Activated gamma-delta T cell (primary cell): ENCODE data around the gene PCDHGB1.
"Not testable (repeated sequence)": the region's sequence is repeated elsewhere in the genome, so short reads cannot be mapped to it uniquely, and the experiment has no call there.

Experiments
- DNase-seq: peaks from one replicate; lab custom pipeline; 2025; lab: John Stamatoyannopoulos, UW

The PCDHGB1 gene

DNA sequence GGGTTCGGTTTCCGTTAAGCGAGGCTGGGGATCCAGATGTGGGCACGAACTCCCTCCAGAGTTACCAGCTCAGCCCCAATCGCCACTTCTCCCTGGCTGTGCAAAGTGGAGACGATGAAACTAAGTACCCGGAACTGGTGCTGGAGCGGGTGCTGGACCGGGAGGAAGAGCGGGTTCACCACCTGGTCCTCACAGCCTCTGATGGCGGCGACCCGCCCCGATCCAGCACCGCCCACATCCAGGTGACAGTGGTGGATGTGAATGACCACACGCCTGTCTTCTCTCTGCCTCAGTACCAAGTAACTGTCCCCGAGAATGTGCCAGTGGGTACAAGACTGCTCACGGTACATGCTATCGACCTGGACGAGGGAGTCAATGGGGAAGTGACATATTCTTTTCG lies 33.4 kb downstream of the PCDHGB1 start:
- DNase-seq: no peak

DNA sequence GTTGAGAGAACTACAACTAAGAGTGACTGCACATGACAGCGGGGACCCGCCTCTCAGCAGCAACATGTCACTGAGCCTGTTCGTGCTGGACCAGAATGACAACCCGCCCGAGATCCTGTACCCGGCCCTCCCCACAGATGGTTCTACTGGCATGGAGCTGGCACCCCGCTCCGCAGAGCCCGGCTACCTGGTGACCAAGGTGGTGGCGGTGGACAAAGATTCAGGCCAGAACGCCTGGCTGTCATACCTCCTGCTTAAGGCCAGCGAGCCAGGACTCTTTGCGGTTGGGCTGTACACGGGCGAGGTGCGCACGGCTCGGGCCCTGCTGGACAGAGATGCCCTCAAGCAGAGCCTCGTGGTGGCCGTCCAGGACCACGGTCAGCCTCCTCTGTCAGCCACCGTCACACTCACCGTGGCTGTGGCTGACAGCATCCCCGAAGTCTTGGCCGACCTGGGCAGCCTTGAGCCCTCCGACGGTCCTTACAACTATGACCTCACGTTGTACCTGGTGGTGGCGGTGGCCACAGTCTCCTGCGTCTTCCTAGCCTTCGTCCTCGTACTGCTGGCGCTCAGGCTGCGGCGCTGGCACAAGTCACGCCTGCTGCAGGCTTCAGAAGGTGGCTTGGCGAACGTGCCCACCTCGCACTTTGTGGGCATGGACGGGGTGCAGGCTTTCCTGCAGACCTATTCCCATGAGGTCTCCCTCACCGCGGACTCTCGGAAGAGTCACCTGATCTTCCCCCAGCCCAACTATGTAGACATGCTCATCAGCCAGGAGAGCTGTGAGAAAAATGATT lies 34.8 kb downstream of the PCDHGB1 start:
- DNase-seq: no peak

DNA sequence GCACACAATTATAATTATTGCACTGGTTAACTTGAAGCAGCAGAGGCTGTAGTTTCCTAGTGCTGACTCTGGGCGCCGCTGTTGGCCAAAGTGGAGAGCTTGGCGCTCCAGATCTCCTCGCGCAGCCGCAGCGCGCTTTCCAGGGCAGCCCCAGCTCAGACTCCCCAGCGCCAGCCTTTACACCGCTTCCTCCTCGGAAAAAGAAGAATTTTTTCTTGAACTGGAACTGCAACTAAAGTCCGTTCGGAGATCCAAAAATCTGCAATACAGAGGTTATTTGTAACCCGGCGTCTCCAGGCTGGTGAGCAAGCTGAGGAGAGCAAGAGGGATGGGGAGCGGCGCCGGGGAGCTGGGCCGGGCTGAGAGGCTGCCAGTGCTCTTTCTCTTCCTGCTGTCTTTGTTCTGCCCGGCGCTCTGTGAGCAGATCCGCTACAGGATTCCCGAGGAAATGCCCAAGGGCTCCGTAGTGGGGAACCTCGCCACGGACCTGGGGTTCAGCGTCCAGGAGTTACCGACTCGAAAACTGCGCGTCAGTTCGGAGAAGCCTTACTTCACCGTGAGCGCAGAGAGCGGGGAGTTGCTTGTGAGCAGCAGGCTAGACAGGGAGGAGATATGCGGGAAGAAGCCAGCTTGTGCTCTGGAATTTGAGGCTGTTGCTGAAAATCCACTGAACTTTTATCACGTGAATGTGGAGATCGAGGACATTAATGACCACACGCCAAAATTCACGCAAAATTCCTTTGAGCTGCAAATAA lies 37.8 kb downstream of the PCDHGB1 start, which contains the start of gene PCDHGB4:
PCDHGB4 (plus strand) TSS at position 142 of the 755 bp plus-strand sequence; CDS start at position 329, 187 bp downstream.
- not testable (repeated sequence) for DNase-seq

DNA sequence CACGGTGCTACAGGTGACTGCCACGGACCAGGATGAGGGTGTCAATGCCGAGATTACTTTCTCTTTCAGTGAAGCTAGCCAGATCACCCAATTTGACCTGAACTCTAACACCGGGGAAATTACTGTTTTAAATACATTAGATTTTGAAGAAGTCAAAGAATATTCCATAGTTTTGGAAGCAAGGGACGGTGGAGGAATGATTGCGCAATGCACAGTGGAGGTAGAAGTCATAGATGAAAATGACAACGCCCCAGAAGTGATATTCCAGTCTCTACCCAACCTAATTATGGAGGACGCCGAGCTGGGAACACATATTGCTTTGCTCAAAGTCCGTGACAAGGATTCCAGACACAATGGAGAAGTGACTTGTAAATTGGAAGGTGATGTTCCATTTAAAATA lies 38.8 kb downstream of the PCDHGB1 start:
- no peak for DNase-seq

DNA sequence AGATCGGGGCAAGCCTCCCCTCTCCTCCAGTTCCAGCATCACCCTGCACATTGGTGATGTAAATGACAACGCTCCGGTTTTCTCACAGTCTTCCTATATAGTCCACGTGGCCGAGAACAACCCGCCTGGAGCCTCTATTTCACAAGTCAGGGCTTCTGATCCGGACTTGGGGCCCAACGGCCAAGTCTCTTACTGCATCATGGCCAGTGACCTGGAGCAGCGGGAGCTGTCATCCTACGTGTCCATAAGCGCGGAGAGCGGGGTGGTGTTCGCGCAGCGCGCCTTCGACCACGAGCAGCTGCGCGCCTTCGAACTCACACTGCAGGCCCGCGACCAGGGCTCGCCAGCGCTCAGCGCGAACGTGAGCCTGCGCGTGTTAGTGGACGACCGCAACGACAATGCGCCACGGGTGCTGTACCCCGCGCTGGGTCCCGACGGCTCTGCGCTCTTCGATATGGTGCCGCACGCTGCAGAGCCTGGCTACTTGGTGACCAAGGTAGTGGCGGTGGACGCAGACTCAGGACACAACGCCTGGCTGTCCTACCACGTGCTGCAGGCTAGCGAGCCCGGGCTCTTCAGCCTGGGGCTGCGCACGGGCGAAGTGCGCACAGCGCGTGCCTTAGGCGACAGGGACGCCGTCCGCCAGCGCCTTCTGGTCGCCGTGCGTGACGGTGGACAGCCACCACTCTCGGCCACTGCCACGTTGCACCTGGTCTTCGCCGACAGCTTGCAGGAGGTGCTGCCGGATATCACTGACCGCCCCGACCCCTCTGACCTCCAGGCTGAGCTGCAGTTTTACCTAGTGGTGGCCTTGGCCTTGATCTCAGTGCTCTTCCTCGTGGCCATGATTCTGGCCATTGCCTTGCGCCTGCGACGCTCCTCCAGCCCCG lies 39.5 kb downstream of the PCDHGB1 start:
- no peak for DNase-seq

DNA sequence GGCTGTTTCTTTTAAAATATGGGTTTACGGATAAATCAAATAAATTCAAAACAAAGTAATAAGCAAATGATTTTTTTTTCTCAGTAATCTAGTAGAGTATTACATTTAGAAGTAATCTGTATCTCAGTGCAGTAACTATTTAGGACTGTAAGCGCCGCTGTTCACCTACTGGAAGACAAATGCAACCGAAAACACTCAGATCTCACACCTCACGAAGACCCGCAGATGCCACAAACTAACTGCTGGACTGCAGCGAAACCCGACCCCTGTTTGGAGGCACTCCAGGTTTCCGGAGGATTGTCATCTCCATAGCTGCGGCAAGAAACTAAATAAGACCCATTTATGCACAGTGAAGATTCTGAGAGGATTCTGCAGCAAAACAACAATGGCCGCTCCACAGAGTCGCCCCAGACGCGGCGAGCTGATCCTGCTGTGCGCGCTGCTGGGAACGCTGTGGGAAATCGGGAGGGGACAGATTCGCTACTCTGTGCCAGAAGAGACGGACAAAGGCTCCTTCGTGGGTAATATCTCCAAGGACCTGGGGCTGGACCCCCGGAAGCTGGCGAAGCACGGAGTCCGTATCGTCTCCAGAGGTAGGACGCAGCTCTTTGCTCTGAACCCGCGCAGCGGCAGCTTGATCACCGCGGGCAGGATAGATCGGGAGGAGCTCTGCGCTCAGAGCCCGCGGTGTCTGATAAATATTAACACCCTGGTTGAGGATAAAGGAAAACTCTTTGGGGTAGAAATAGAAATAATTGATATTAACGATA lies 42.7 kb downstream of the PCDHGB1 start, which contains the start of gene PCDHGA8:
PCDHGA8 (plus strand) TSS at position 205 of the 770 bp plus-strand sequence; CDS start at position 386, 181 bp downstream.
- no peak for DNase-seq

DNA sequence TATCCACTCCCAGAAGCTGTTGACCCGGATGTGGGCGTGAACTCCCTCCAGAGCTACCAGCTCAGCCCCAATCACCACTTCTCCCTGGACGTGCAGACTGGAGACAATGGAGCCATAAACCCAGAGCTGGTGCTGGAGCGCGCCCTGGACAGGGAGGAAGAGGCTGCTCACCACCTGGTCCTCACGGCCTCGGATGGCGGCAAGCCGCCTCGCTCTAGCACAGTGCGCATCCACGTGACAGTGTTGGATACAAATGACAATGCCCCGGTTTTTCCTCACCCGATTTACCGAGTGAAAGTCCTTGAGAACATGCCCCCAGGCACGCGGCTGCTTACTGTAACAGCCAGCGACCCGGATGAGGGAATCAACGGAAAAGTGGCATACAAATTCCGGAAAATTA lies 43.4 kb downstream of the PCDHGB1 start:
- DNase-seq: no peak

DNA sequence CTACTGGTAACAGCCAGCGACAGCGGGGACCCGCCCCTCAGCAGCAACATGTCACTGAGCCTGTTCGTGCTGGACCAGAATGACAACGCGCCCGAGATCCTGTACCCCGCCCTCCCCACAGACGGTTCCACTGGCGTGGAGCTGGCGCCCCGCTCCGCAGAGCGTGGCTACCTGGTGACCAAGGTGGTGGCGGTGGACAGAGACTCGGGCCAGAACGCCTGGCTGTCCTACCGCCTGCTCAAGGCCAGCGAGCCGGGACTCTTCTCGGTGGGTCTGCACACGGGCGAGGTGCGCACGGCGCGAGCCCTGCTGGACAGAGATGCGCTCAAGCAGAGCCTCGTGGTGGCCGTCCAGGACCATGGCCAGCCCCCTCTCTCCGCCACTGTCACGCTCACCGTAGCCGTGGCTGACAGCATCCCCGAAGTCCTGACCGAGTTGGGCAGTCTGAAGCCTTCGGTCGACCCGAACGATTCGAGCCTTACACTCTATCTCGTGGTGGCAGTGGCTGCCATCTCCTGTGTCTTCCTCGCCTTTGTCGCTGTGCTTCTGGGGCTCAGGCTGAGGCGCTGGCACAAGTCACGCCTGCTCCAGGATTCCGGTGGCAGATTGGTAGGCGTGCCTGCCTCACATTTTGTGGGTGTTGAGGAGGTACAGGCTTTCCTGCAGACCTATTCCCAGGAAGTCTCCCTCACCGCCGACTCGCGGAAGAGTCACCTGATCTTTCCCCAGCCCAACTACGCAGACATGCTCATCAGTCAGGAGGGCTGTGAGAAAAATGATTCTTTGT lies 44.7 kb downstream of the PCDHGB1 start:
- not testable (repeated sequence) for DNase-seq

DNA sequence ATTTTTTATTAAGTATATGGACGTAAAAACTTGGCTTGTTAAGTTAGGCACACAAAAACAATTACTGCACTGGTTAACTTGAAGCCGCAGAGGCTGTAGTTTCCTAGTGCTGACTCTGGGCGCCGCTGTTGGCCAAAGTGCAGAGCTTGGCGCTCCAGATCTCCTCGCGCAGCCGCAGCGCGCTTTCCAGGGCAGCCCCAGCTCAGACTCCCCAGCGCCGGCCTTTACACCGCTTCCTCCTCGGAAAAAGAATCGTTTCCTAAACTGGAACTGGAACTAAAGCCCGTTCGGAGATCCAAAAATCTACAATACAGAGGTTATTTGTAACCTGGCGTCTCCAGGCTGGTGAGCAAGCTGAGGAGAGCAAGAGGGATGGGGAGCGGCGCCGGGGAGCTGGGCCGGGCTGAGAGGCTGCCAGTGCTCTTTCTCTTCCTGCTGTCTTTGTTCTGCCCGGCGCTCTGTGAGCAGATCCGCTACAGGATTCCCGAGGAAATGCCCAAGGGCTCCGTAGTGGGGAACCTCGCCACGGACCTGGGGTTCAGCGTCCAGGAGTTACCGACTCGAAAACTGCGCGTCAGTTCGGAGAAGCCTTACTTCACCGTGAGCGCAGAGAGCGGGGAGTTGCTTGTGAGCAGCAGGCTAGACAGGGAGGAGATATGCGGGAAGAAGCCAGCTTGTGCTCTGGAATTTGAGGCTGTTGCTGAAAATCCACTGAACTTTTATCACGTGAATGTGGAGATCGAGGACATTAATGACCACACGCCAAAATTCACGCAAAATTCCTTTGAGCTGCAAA lies 48.1 kb downstream of the PCDHGB1 start, which contains the start of gene PCDHGB5:
PCDHGB5 (plus strand) TSS at position 192 of the 796 bp plus-strand sequence; CDS start at position 373, 181 bp downstream.
- DNase-seq: not testable (repeated sequence)

DNA sequence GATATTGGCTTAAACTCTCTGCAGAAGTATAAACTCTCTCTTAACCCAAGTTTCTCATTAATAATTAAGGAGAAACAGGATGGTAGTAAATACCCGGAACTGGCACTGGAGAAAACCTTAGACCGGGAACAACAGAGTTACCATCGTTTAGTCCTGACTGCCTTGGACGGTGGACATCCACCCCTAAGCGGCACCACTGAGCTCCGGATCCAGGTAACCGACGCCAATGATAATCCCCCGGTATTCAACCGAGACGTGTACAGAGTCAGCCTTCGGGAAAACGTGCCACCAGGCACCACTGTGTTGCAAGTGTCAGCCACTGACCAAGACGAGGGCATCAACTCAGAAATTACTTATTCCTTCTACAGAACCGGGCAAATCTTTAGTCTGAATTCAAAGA lies 48.7 kb downstream of the PCDHGB1 start:
- no peak for DNase-seq

DNA sequence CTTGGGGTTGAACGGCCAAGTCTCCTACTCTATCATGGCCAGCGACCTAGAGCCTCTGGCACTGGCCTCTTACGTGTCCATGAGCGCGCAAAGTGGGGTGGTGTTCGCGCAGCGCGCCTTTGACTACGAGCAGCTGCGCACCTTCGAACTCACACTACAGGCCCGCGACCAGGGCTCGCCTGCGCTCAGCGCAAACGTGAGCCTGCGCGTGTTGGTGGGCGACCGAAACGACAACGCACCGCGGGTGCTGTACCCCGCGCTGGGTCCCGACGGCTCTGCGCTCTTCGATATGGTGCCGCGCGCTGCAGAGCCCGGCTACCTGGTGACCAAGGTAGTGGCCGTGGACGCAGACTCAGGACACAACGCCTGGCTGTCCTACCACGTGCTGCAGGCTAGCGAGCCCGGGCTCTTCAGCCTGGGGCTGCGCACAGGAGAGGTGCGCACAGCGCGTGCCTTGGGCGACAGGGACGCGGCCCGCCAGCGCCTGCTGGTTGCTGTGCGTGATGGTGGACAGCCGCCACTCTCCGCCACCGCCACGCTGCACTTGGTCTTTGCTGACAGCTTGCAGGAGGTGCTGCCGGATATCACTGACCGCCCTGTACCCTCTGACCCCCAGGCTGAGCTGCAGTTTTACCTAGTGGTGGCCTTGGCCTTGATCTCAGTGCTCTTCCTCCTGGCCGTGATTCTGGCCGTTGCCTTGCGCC lies 49.8 kb downstream of the PCDHGB1 start:
- DNase-seq: no peak
